ENCODE data around the gene PPM1H.
A peak's percentile ranks its signal among the peaks of the same experiment; 100 is the strongest.
"Not testable (repeated sequence)": the region's sequence is repeated elsewhere in the genome, so short reads cannot be mapped to it uniquely, and the experiment has no call there.

Gene PPM1H

DNA sequence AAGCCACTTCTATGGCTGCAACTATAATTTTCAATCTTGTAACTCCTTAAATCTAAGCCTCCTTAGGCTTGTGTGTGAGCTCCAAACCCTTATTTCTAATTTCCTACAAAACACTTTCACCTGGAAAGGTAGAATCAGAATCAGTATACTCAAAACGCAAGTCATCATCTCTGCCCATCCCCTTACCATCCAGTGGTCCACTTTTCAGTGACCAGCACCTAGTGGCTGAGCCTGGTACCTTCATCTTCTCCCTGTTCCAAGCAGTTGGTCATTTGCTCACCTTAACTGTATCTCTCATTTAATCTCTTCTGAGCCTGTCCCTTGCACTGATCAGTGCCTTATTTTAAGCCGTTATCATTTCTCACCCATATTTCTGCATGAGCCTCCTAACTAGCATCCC is 107.9 kb downstream of the PPM1H start:
- TF ChIP-seq POLR2A (IDR thresholded peaks at IDR 0.05; ENCODE audit: extremely low read depth, insufficient read length) (no peak), MYC (IDR thresholded peaks at IDR 0.05; ENCODE audit: low read depth, low read length) (no peak), MAX (IDR thresholded peaks at IDR 0.05; ENCODE audit: low read depth, low read length) (no peak)
- TF ChIP-seq, protein P1, sequence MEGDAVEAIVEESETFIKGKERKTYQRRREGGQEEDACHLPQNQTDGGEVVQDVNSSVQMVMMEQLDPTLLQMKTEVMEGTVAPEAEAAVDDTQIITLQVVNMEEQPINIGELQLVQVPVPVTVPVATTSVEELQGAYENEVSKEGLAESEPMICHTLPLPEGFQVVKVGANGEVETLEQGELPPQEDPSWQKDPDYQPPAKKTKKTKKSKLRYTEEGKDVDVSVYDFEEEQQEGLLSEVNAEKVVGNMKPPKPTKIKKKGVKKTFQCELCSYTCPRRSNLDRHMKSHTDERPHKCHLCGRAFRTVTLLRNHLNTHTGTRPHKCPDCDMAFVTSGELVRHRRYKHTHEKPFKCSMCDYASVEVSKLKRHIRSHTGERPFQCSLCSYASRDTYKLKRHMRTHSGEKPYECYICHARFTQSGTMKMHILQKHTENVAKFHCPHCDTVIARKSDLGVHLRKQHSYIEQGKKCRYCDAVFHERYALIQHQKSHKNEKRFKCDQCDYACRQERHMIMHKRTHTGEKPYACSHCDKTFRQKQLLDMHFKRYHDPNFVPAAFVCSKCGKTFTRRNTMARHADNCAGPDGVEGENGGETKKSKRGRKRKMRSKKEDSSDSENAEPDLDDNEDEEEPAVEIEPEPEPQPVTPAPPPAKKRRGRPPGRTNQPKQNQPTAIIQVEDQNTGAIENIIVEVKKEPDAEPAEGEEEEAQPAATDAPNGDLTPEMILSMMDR (IDR thresholded peaks at IDR 0.05; ENCODE audit: low read depth, low read length), result peak; percentile 28
- H3K4me3 ChIP-seq (ENCODE audit: low read depth, low read length), result no peak overlapping the region
- no peak for DNase-seq (ENCODE audit: low read depth)

GRCh38 chr12:62817556-62818271 is 117.2 kb downstream of the PPM1H start:
- TF ChIP-seq, protein P1 (IDR thresholded peaks at IDR 0.05; ENCODE audit: low read depth, low read length), result no peak
- no peak for TF ChIP-seq MAX (IDR thresholded peaks at IDR 0.05; ENCODE audit: low read depth, low read length)
- TF ChIP-seq MYC (IDR thresholded peaks at IDR 0.05; ENCODE audit: low read depth, low read length), result no peak
- TF ChIP-seq POLR2A (IDR thresholded peaks at IDR 0.05; ENCODE audit: extremely low read depth, insufficient read length), result no peak
- no peak overlapping the region for H3K4me3 ChIP-seq (ENCODE audit: low read depth, low read length)
- DNase-seq (ENCODE audit: low read depth), result peak; percentile 17

- TF ChIP-seq POLR2A (IDR thresholded peaks at IDR 0.05; ENCODE audit: extremely low read depth, insufficient read length), result no peak
- TF ChIP-seq, protein P1 (IDR thresholded peaks at IDR 0.05; ENCODE audit: low read depth, low read length), result no peak
- DNase-seq (ENCODE audit: low read depth), result no peak
- H3K4me3 ChIP-seq (ENCODE audit: low read depth, low read length), result no peak overlapping the region
These were observed 120.7 kb downstream of the PPM1H start for GRCh38 chr12:62814243-62814642.

GRCh38 chr12:62813031-62813829 is 121.7 kb downstream of the PPM1H start:
- H3K4me3 ChIP-seq (ENCODE audit: low read depth, low read length), result peak overlapping the region; percentile 27

GRCh38 chr12:62811481-62811880 is 123.5 kb downstream of the PPM1H start:
- H3K4me3 ChIP-seq (ENCODE audit: low read depth, low read length); DNase-seq (ENCODE audit: low read depth): not testable (repeated sequence)

More at GRCh38 chr12:62813031-62813829, 121.7 kb downstream of the PPM1H start:
- TF ChIP-seq MAX (IDR thresholded peaks at IDR 0.05; ENCODE audit: low read depth, low read length) (peak; percentile 72; the same call in 1 of the 2 replicates), POLR2A (IDR thresholded peaks at IDR 0.05; ENCODE audit: extremely low read depth, insufficient read length) (no peak)
- TF ChIP-seq, protein P1 (IDR thresholded peaks at IDR 0.05; ENCODE audit: low read depth, low read length), result peak; percentile 81
- peak; percentile 81 for DNase-seq (ENCODE audit: low read depth)

DNA sequence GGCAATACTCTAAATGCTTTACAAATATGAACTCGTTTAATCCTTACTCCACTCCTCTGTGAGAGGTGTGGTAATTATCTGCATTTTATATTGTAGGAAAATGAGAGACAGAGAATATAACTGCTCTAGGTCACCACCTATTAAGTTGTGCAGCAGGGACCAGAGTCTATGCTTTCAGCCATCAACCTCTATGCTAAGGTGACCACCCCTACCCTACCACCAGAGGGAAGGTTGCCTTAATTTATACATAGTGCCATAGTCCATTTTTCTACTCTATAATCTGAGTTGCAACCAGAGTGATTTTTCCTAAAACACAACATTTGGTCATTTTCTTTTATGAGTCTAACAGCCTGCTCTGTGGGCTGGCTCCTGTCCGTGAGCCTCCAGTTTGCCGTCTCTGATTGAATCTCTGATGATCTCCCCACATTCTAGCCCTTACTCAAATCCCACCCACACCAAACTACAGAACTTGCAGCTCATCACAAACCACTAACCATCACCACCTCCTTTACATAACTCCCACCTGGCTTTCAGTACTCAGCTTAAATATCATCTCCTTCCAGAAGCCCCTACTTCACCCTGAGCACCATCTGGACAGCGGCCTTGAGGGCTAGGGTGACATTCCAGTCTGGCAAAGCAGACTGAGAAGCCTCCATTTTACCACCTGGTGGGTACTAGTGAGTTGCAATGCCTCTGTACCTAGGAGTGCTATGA is 126.6 kb downstream of the PPM1H start:
- H3K4me3 ChIP-seq (ENCODE audit: low read depth, low read length), result no peak overlapping the region
- TF ChIP-seq POLR2A (IDR thresholded peaks at IDR 0.05; ENCODE audit: extremely low read depth, insufficient read length), result no peak
- no peak for TF ChIP-seq MYC (IDR thresholded peaks at IDR 0.05; ENCODE audit: low read depth, low read length)
- no peak for TF ChIP-seq MAX (IDR thresholded peaks at IDR 0.05; ENCODE audit: low read depth, low read length)
- TF ChIP-seq, protein P1 (IDR thresholded peaks at IDR 0.05; ENCODE audit: low read depth, low read length), result no peak
- no peak for DNase-seq (ENCODE audit: low read depth)
